GM18508 (cell line): ENCODE results near the gene BAIAP3.

Experiments used
- ATAC-seq: cut with Tn5 transposase; IDR thresholded peaks from one replicate; pipeline ENCODE4 v1.9.1; 2021; ENCODE audit warnings: moderate number of reproducible peaks; ENCODE audit not compliant: insufficient read depth, unreplicated experiment

The BAIAP3 gene

DNA sequence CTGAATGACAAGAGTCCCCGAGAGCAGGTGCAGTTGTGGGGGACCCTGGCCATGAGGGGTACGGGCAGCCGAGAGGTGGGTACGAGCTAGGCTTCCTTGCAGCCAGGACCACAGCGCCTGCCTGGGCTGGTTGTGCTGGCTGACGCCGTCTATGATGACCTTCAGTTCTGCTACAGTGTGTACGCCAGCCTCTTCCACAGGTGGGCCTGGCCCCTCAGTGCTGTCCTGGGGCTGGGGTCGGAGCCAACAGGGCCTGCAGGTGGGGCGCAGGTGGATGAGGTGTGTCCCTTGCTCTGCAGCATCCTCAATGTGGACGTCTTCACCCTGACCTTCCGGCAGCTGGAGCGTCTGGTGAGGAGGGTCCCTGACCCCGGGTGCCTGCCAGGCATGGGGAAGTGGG lies 11.1 kb downstream of the BAIAP3 start:
- no peak for ATAC-seq

DNA sequence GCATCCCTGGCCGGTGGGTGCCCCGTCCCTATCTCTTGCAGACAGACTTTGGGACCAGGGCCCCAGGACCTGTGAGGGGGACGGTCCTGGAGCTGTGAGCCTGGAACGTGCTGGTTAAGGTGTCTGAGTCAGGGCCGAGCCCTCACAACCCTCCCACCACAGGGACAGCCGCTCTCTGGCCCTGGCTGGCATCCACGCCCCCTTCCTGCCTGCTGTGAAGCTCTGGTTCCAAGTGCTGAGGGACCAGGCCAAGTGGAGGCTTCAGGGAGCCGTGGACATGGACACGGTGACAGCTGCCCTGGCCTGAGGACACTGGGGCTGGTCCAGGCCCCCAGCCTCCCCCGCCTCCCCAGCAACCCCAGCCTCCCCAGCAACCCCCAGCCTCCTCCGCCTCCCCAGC lies 11.6 kb downstream of the BAIAP3 start:
- ATAC-seq, result no peak

GRCh38 chr16:1345651-1346421 lies 12.4 kb downstream of the BAIAP3 start:
- no peak for ATAC-seq

DNA sequence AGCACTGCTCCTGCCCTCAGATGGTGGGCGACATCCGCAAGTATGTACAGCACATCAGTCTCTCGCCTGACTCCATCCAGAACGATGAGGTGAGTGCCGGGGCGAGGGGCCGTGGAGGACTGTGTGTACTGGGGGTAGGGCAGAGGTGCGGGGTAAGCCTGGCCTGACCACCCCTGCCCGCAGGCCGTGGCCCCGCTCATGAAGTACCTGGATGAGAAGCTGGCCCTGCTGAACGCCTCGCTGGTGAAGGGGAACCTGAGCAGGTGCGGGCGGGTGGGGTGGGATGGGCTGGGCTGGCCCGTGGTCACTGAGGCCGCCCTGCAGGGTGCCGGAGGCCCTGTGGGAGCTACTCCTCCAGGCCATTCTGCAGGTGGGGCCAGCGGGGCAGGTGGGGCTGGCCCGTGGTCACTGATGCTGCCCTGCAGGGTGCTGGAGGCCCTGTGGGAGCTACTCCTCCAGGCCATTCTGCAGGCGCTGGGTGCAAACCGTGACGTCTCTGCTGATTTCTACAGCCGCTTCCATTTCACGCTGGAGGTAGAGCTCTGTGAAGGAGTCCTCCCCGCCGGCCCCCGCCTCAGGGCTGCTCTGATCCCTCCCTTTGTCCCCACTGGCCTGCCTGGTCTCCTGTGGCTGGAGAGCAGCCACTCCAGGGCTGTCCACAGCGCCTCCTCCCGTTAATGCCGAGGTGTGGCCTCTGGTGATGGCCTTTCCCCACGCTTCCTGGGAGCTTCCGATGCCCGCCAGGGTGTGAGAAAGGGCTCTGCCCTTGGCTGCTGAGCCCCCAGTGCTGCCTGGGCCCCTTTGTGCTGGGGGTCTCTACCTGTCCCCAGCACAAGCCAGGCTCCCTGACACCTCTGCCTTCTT lies 13.2 kb downstream of the BAIAP3 start:
- ATAC-seq, result no peak

DNA sequence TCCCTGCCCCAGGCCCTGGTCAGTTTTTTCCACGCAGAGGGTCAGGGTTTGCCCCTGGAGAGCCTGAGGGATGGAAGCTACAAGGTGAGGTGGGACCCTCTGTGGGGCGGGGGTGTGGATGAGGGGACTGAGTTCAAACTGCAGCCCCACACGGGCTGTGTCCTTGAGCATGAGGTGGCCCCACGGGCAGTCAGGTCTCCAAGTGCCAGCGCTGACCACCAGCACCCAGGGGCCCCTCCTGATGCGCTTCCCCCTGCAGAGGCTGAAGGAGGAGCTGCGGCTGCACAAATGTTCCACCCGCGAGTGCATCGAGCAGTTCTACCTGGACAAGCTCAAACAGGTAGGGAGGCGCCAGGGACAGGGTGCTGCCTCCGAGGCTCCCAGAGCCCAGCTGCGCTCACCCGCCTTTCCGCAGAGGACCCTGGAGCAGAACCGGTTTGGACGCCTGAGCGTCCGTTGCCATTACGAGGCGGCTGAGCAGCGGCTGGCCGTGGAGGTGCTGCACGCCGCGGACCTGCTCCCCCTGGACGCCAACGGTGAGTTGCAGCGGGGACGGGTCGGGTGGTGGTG lies 13.9 kb downstream of the BAIAP3 start:
- ATAC-seq, result no peak

DNA sequence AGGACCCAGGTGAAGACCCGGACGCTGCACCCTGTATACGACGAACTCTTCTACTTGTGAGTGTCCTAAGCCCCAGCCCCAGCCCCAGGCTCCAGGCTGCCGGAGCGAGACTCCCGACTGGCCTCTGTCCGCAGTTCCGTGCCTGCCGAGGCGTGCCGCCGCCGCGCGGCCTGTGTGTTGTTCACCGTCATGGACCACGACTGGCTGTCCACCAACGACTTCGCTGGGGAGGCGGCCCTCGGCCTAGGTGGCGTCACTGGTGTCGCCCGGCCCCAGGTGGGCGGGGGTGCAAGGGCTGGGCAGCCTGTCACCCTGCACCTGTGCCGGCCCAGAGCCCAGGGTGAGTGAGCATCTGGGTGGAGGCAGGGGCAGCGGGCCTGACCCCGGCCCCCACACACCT lies 14.5 kb downstream of the BAIAP3 start:
- no peak for ATAC-seq

DNA sequence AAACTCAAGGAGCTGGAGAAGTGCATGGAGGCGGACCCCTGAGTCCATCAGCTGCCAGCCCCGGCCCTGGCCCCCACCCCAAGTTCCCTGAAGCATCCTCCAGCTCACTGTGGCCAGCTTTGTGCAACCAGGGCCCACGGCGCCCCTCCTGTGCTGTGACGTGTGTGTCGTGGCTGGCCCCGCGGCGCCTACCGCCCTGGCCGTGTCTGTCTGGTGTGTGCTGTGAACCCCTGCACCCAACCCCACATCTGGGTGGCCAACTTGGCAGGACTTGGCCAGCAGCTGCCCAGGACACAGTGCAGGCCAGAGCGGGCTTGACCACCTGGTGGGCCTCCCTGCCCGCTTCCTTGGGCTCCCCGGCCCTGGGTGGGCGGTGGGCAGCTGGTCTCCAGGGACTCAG lies 15.0 kb downstream of the BAIAP3 start:
- no peak for ATAC-seq

GRCh38 chr16:1348926-1349325 lies 15.5 kb downstream of the BAIAP3 start:
- no peak for ATAC-seq

DNA sequence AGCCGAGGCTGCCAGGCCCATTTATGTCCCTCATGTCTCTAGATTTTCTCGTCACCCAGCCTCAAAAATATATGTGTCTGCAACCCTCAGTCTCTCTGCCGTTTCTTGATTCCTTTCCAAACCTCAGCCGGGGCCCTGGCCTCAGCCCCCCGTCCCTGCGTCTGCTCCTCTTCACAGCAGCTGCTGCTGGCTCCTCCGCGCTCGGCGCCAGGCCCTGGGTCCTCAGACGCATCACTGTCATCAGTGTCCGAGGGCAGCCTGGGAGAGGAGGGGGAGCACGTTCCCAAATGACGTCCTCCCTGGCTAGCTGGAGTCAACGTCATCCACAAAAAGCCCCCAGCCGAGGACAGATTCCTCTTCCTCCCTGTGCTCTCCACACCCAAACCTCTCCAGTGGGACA lies 15.9 kb downstream of the BAIAP3 start:
- no peak for ATAC-seq

DNA sequence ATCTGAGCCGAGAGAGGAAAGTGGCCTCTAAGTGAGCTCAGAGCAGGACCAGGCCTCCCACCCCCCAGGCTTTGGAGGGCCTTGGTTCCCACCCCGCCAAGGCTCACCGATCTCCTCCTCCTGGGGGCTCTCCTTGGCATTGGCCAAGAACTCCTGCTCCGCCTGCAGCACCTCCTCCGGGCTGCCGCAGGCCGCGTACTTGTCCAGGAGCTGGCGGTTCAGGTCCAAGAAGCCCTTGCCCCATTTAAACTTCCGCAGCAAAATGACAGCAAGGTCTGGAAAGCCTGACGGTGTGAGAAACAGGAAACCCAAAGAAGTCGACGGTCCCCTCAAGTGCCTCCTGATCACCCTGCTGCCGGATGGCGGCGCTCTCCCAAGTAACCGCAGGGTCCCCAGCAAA lies 16.5 kb downstream of the BAIAP3 start:
- ATAC-seq, result no peak

DNA sequence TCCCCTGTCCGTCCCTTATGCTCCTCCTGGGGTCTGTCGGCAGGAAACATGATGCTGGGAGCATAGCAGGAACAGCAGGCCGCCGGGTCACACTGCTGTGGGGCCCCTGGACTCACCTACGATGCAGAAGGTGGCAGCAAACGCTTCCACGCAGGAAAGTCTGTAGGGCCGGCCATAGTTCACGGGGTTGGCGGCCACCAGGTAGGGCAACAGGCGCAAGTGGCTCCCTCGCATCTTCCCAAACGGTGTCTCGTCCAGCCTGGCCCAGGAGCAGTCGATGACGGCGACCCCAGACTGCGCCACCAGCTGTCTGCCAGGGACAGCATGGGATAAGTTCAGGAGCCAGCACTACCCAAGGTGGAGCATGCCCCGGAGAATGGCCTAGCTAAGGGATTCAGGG lies 17.2 kb downstream of the BAIAP3 start:
- no peak for ATAC-seq

GRCh38 chr16:1351215-1351581 lies 17.8 kb downstream of the BAIAP3 start:
- ATAC-seq, result no peak

- ATAC-seq, result no peak
Measured at GRCh38 chr16:1351582-1352362, 18.3 kb downstream of the BAIAP3 start, which contains the start of the genes GNPTG and TSR3. GNPTG (plus strand) TSS chr16:1351931; CDS start chr16:1351966, 35 bp downstream. TSR3 (minus strand) TSS chr16:1351878; CDS start chr16:1351804, 74 bp downstream.

DNA sequence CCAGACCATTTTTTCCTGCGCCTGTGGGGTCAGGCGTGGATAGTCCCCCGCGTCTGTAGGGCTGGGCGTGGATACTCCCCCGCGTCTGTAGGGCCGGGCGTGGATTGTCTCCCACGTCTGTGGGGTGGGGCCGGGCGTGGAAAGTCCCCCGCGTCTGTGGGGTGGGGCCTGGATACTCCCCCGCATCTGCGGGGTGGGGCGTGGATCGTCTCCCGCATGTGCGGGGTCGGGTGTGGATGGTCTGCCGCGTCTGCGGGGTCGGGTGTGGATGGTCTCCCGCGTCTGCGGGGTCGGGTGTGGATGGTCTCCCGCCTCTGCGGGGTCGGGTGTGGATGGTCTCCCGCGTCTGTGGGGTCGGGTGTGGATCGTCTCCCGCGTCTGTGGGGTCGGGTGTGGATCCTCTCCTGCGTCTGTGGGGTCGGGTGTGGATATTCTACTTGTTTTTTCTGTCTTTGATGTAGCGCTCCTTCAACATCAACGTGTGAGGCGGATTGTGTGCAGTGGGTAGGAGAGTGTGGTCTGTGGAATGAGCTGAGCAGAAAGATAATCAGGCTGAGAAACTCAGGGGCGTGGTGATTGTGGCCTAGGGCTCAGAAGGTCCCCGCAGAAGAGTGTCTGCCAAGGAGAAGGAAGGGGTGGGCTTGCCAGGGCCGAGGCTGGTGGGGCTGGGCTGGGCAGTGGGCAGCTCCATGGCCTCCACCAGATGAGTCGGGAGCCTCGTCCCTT lies 21.5 kb downstream of the BAIAP3 start:
- ATAC-seq, result no peak

GRCh38 chr16:1355591-1355990 lies 22.1 kb downstream of the BAIAP3 start:
- no peak for ATAC-seq

DNA sequence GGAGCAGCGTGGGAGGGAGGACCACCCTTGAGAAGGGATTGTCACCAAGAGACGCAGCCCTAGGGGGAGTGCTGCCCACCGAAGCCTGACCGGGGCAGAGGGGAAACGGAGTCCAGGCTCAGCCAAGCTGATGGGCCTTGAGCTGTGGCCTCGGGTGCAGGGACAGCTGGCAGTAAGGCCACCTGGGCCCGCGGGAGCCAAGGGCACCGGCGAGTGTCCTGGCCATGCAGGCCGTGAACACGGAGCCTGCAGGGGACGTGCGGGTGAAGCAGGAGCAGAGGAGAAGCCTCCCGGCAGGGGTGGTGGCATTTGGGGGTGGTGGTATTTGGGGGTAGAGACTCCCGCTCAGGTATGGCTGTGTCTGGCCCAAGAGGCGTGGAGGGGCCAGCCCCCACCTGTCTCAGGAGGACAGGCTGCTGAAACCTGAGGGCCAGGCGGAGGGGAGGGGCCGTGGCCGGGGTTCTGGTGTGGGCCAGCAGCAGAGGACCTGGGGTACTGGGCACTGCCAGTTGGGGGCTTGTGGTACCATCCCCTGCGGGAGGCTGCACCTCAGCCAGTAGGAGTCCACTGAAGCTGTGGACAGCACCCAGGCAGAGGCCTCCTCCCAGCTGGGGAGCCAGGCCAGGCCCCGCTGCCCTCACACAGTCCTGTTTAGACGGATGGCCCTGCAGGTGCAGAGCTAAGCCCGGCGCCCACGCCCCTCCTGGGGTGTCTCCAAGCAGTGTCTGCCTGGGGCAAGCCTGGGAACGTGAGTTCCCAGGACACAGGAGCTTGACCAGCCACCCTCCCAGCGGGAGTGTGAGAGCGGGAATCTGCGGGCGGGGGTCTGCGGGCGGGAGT lies 22.8 kb downstream of the BAIAP3 start:
- ATAC-seq, result no peak

DNA sequence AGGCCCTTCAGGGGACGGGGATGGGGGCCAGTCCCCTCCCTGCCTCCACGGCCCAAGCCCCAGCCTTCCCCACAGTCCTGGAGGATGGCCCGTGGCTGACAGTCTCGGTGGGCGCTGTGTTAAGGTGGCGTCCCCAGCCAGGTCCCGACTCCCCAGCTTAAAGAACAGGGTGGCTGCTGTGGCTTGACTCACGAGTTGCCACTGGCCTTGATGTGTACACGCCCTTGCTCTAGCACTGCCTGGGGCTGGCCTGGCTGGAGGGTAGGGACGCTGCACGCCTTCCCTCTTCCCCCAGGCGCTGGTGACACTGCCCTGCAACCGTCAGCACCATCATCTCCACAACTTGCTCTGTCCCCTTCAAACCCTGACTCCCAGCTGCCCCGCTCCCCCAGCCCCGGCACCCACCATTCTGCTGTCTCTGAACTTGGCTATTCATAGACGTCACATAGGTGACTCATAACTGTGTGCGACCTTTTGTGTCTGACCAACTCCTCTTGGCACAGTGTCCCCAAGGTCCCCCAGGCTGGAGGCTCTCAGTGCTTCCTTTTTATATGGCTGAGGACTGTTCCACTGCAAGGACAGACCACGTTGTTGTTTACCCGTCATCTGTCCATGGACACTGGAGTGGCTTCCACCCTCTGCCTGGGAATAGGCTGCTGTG lies 24.6 kb downstream of the BAIAP3 start:
- ATAC-seq, result no peak

DNA sequence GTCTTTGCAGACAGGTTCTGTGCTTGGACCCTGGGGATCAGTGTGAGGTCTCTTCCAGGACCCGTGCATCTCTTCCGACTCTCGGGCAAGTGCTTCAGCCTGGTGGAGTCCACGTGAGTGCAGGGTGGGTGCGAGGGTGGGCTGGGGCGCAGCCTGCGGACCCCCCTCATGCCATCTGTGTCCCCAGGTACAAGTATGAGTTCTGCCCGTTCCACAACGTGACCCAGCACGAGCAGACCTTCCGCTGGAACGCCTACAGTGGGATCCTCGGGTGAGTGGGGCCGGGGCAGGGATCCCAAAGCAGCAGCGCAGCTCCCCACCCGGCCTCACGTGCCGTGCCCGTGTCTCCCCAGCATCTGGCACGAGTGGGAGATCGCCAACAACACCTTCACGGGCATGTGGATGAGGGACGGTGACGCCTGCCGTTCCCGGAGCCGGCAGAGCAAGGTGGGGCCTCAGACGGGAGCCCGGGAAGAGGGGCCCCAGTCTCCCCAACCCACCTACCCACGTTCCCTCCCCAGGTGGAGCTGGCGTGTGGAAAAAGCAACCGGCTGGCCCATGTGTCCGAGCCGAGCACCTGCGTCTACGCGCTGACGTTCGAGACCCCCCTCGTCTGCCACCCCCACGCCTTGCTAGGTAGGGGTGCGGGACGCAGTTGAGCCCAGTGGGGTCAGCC lies 28.4 kb downstream of the BAIAP3 start:
- ATAC-seq, result no peak
